ENCODE measurements around the gene ZDHHC14.
"Not testable (repeated sequence)": the region's sequence is repeated elsewhere in the genome, so short reads cannot be mapped to it uniquely, and the experiment has no call there.

ZDHHC14 gene

DNA sequence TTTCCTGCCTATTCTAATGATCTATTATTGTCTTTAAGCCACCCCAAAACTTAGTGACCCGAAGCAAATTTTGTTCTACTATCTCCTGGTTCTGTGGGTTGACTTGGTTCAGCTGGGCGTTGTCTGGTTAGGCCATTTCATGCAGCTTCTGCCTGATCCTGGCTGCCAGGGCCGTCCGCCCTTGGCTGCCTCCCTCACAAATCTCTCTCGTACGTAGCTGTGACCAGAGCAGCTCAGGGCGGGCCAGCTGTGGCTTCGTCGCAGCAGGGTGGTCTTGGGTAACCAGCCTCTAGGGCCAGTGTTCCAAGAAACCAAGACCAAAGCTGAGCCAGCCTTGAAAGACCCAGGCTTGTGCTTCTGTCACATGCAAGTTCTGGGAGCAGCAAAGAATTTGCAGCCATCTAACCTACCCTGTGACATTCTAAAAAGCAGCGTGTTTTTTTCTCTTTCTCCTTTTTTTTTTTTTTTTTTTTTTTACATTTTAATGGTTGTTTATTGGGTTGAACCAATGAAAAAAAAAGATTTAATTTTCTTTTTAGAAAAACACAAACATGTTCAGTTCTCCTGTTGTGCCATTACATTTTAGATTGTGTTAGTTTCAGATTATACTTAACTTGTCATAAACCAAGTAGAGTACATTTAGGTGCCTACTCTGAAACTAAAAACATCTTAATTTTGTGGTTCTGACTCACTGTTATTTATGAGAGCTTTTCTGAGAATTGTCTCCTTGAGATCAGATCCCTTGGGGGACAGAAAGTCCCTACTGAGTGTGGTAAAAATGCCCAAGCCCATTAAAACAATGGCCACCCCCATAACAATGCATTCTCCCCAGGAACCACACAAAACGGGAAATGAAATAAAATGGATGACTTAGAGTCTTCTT, 83.9 kb downstream of the ZDHHC14 start:
- DNase-seq (ENCODE audit: low read depth), result no peak

DNA sequence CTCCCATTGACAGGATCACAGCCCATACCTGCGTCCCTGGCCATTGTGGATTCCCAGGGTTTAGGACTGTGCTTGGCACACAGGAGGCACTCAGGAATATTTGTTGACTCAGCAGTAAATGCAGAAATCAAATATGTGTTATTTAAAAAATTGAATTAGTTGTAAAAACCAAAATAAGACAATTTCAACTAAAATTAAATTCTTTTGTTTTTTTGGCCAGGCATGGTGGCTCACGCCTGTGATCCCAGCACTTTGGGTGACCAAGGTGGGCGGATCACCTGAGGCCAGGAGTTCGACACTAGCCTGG, 85.3 kb downstream of the ZDHHC14 start:
- no peak for DNase-seq (ENCODE audit: low read depth)

DNA sequence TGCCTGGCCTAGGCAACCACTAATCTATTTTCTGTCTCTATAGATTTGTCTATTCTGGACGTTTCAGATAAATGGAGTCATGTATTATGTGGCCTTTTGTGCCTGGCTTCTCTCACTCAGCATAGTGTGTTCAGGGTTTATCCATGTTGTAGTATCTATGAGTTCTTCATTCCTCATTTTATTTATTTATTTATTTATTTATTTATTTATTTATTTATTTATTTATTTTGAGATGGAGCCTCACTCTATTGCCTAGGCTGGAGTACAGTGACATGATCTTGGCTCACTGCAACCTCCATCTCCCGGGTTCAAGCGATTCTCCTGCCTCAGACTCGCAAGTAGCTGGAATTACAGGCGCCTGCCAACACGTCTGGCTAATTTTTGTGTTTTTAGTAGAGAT, 86.3 kb downstream of the ZDHHC14 start:
- not testable (repeated sequence) for DNase-seq (ENCODE audit: low read depth)

DNA sequence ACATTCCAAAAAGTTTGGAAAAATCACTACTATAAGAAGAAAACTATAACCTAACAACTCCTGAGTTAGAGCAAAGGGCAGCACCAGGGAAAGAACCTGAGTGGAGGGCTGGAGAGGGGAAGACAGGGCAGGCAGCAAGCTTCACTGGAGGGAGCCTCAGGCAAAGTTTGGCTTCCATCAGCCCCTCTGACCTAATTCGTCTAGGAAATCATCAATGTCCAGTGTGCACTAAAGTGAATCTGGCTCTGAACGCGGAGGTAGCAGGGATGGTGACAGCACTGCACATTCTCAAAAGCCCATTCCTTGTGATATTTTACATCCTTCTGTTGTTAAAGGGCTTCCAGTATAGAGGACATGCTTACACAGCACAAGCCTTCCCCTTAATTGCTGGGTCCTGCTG, 87.1 kb downstream of the ZDHHC14 start:
- no peak for DNase-seq (ENCODE audit: low read depth)

DNA sequence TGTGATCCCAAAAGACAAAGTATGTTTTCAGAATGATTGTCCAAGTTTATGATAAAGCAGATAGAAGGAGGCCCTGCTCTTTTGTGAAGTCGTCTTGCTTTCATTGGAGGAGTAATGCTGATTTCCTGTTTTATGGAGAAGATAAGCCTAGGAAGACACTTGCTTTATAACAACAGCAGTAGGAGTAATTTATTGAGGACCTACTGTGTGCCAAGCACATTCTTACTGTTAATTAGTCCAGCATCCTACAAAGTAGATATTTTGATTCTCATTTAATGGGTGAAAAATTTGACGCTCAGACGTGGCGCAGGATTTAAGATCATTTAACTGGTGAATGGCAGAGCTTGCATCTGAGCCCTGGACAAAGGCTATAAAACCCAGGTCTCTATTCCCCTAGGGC, 87.6 kb downstream of the ZDHHC14 start:
- DNase-seq (ENCODE audit: low read depth), result no peak

DNA sequence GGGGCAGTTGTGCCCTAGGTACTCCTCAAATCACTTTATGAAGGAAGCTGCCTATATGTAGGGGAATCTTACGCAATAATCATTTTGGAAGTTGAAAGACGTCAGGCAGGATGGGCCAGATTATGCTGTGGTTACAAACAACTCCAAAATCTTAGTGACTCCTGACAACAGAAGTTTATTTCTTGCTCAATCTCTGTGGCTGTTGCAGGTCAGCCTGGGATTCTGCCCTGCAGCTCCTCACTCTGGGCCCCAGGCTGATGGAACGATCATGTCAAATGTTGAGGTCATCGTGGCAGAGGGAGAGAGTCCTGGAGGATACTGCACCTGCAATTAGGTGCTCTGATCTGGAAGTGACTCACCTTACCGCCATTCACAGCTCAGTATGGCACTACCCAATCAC, 88.4 kb downstream of the ZDHHC14 start:
- no peak for DNase-seq (ENCODE audit: low read depth)

DNA sequence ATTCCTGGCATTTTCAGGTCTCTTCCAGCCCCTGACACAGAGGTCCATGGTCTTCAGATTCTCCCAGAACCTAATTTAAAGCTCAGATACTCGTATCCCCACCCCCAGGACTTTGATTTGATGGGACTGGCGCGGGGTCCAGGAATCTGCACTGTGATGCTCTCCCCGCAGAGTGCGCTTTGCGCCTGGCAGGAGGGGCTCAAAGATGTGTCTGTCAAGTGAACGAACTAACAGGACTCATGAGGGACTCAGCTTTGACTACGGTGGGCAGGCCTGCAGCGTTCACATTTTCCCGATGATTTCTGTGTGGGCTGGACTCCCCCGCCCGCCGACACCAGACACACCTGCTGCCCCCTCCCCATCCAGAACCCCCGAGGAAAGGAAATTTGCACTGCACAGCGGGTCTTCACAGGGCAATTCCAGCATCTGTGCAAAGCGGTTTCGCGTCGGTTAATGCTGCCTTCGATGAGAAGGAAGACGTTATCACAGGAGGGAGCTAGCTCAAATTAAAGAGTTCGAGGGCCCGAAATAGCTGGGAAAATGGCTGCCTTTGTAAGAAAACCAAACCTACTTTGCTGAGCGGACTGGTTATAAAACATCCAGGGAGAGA, 90.2 kb downstream of the ZDHHC14 start:
- no peak for DNase-seq (ENCODE audit: low read depth)

DNA sequence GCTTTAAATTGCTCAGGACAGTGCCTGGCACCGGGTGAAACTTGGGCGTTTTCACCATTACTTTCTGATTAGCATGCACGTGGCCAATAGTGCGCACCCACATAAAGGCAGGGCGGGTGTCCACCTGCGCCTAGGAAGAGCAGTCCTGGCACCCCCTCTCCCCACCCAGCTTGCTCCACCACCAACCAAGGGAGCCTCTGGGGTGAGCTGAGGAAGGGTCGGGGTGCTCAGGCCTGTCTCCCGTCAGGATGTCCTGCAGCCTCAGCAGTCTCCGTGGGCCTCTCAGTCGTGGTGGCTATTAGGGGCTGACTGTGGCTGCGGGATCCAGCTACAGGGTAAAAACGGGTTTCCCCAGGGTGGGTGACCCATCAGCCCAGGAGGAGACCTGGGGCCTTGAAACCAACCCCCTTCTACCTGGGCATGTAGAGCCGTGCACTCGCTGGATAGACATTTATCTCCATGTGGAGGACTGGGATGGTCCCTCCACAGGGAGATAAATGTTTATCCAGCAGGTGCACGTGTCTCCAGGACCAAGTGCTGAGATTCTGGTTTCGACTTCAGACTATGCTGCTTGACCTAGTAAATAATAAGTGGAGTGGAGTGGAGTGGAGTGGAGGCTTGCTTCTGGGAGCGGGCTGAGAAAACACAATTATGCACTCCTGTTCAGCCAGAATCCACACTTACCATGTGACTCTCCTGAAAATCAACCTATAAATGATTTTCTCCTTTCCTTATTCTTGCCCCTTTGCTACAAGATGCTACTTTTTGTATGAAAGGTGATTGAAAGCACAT, 91.1 kb downstream of the ZDHHC14 start:
- no peak for DNase-seq (ENCODE audit: low read depth)

DNA sequence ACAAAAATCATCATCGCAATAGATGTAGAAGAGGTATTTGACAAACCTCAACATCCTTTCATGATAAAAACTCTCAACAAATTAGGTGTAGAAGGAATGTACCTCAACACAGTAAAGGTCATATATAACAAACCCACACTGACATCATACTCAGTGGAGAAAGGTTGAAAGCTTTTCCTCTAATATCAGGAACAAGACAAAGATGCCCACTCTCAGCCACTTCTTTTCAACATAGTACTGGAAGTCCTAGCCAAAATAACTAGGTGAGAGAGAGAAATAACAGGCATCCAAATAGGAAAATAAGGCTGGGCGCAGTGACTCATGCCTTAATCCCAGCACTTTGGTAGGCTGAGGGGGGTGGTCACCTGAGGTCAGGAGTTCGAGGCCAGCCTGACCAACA, 95.8 kb downstream of the ZDHHC14 start:
- no peak for DNase-seq (ENCODE audit: low read depth)

DNA sequence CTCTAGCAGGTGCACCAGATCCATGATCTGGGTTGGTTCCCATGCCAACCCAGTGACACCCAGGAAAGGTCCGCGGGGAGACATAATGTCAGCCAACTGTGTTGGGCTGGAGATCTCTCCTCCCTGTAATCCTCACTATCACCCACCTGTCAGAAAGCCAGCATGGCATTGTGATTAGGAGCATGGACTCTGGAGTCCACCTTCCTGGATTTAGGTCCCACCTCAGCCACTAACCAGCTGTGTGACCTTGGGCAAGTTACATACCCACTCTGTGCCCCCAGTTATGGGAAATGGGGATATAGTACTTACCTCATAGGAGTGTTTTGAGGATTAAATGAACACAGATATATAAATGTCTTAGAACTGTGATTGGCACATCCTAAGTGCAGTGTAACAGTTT, 97.9 kb downstream of the ZDHHC14 start:
- DNase-seq (ENCODE audit: low read depth), result no peak

DNA sequence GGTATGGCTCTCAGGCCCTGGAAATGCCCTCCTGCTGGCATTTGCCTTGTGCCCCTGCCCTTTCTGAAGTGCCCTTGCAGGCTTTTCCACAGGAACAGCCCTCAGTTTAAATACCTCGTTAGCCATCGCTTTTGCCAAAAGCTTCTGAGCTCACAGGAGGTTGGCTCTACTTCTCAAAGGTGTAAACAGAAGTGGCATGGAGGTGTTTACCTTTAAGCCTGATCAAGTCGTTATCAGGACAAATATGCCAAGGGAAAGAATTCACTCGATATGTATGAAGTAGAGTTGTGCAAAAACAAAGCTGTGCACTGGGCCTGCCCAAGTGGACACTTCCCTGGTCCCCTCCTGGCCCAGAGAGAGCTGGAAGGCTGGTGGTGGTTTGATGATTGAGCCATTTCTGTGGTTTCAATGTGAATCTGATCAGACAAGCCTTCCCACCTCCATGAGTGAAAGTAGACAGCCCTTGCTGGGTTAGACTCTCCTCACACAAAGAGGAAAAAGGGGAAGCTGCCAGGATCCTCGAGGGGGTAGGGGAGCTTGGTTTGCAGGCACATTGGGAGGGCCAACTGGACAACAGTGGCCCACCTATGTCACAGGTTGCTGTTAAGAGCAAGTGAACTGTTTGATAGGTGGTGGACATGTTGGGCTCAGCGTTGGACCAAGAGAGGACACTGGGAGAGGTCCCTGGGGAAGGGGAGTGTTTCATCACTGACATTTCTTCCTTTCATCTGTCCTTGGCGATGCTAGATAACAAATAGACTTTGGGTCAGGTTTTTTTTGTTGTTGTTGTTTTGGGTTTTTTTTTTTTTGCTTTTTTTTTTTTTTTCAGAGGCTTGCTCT, 98.7 kb downstream of the ZDHHC14 start:
- no peak for DNase-seq (ENCODE audit: low read depth)

DNA sequence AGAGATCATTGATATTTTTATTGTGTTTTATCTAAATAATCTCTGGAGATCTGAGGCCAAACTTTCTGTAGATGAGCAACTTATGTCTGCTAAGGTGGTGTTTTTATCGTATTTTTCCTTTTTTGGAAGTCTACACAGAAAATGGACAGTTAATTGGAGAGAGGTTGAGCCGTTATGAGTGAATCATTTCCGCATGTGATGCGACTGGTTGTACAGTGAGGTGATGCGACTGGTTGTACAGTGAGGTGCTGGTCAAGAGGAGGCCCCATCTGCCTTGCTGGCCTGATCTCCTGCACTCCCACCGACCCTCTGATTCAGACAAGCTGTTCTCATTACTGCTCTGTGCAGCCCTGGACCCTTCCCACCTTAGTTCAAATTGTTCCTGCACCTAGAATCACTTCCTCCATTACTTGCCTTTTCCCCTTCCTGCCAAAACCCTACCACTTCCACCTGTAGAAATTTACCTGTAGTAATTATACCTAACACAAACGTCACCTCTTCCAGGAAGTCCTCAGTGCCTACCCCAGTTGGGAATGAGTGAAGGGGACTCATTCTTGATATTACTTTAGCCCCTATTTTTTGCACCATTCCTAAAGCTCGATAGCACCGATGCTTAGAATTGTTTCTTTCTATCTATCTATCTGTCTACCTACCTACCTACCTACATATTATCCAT, 100.3 kb downstream of the ZDHHC14 start:
- no peak for DNase-seq (ENCODE audit: low read depth)

DNA sequence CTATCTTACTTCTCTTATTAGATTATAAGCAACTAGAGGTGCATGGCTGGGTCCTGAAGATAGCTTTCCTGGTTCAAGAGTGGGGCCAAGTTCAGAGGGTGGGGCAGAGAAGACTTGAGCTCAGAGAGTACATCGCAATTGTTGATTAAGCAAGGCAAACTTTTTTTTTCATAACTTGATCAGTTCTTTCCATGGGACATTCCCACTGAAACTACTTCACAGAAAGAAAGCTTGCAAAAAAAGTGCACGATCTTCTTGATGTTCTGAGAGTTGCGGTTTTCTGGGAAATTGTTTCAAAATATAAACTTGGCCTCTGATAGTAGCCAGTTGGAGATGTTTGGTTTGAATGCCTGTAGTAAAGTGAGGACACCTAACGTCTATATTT, 100.9 kb downstream of the ZDHHC14 start:
- DNase-seq (ENCODE audit: low read depth), result no peak

DNA sequence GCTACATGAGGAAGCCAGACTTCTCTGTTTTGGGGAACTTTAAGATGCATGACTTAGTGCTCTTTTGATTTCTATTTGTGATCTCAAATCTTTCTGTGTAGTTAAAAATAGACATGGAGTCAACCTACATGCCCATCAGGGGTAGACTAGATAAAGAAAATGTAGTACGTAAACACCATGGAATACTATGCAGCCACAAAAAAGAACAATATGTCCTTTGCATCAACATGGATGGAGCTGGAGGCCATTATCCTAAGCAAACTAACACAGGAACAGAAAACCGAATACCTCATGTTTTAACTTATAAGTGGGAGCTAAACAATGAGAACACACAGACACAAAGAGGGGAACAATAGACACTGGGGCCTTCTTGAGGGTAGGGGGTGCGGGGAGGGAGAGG, 102.8 kb downstream of the ZDHHC14 start:
- no peak for DNase-seq (ENCODE audit: low read depth)

DNA sequence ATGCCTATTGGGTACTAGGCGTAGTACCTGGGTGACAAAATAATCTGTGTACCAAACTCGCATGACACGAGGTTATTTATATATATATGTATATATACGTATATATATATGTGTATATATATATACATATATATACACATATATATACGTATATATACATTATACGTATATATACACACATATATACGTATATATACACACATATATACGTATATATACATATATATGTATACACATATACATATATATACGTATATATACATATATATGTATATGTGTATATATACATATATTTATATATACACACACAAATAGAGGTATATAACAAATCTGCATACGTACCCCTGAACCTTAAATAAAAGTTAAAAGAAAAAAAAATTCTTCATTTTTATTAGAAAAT, 103.2 kb downstream of the ZDHHC14 start:
- DNase-seq (ENCODE audit: low read depth), result no peak

DNA sequence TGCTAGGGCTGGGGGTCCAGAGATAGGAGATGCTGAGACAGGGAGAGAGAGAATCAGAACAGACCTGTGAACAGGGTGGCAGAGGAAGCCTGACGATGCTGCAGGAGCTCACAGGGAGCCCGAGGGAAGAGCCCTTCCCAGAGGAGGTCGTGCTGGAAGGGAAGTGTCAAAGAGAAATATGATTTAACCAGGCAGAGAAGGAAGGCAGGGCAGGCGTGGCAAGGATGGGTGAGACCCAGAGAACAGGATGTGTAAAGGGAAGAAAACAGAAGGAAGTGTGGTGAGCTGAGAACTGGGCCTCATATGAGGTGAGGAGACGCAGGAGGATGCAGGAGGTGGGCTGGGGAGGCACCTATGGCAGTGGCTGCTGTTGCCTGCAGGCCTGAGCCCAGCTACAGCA, 105.6 kb downstream of the ZDHHC14 start:
- no peak for DNase-seq (ENCODE audit: low read depth)

DNA sequence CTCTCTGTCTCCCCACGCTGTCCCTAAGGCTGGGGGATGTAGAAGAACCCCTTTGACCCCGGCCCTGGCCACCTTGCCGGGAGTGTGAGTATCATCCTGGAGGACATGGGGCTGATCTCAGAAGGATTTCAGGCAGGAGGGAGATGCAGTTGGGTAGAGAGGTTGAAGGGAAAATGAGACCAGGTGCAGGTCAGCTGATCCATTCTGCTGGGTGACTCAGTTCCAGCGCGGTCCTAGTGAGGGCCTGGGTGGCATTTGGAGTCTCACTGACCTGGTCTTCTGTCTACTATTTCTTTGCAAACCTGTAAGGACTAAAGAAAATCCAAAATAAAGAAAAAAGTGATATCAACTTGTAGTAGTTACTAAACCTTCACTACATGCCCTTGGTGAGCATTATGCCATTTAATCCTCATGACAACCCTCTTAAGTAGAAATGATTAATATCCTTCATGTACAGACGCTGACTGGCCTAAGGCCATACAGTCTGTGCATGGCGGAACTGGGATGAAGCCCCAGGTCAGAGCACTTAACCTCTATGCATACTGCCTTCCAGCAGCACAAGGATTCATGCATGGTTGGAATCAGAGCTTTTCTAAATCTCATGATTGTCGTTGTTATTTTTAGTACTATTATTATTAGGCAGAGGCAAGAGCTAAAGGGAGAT, 106.3 kb downstream of the ZDHHC14 start:
- DNase-seq (ENCODE audit: low read depth), result no peak

DNA sequence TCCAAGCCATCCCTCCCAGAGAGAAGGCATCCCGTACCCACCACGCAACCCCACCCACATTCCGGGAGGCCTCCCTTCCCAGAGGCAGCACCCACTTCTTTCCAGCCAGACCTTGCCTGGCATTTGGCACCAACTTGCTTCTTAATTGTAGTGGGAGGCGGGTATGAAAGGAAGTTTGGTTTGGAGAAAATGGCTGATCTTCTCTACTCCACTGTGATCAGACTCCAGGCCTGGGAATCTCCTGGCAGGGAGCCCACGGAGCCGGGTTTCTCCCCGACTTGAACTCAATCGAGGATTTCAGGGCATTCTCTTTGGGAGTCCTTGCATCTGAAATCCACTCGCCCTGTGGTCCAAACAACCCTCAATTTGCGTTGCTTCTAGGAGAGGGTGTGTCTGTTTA, 107.1 kb downstream of the ZDHHC14 start:
- no peak for DNase-seq (ENCODE audit: low read depth)

DNA sequence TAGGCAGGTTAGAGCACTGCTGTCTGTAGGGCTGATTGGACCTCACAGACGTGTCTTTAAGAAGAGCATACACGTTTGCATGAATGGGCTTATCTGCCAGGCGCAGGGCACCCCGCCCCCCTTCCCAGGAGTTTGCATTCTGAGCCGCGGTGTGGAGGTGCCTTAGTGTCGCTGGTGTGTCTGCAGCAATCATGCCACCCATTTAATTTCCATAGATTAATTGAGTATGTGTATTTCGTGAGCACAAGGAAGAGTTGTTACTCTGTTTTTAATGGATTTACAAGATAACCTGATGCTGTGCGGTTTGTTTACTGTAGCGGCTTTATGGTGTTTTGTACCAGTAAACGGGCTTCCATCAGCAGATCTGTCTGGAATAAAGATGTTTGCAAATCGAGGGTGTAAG, 107.7 kb downstream of the ZDHHC14 start:
- no peak for DNase-seq (ENCODE audit: low read depth)

DNA sequence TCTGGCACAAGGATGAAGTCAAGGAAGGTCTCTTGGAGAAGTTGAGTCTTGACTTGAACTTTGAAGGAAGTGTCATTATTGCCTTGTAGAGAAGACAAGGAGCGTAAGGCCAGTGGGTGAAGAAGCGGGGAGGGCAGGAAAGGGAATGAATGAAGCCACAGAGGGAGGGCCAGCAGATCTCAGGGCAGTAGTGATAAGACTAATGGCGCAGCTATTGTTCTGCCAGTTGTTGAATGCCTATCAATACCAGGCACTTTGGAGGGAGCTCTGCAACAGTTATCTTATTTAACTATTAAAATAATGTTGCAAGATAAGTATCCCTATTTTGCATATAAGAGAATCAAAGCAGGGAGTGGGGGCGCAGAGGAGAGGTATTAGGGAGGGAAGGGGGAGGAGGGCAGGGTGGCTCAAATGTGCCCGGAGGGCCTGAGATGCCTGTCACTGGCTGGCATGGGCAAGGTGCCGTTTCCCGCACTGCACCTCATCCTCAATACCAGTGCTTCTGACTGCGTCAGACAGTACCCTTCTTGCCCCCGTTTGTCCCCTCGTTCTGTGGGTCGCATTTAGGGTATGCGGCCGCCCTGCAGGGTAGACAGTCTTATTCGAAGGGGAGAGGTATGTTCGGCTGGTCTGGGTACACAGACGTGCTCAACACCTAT, 109.8 kb downstream of the ZDHHC14 start:
- no peak for DNase-seq (ENCODE audit: low read depth)

Data from stimulated activated CD8-positive, alpha-beta memory T cell treated with anti-CD3 and anti-CD28 coated beads, Interleukin-12 subunit alpha, Interleukin-12 subunit beta, amount 100 ng/mL, for 4 hours (primary cell).